SK-N-SH (cell line): ENCODE measurements around the gene BTAF1. TPM values are rescaled to one million over a fixed set of nuclear protein-coding genes. Genes with fewer than 3 reads are reported as not detected.

Source experiments
- CTCF ChIA-PET: fragments of 300-600, 350-600 bp; formaldehyde crosslinking; extraction: SDS; loops from one replicate; lab custom pipeline; 2021; lab: Yijun Ruan, JAX
- POLR2A ChIA-PET: fragments of 350-600 bp; sonication (Branson Sonifier 250); formaldehyde crosslinking; extraction: SDS; loops from one replicate; lab custom pipeline; 2020; ENCODE audit warnings: antibody characterized with exemption, inconsistent platforms; lab: Yijun Ruan, JAX
- DNase-seq: peaks from one replicate; pipeline ENCODE4 v3.0.0; 2012
- H2AFZ ChIP-seq: fragments of 200-600 bp; sonication (generic); 2 replicates; pipeline ENCODE4 v1.8.1; 2016; ENCODE audit warnings: antibody characterized with exemption, mild to moderate bottlenecking, low read depth
- H3F3A ChIP-seq: fragments of 200-600 bp; sonication (generic); replicated peaks from 2 replicates; pipeline ENCODE3; 2016; ENCODE audit warnings: antibody characterized with exemption, mild to moderate bottlenecking; ENCODE audit not compliant: insufficient read depth
- H3K27ac ChIP-seq, 2 experiments: fragments of 200-500 bp in 1 of 2; fragments of 200-600 bp in 1 of 2; sonication (Bioruptor generic) in 1 of 2; sonication (generic), shearing (Covaris generic) in 1 of 2; 2 replicates each; pipeline versions ENCODE4 v1.5.1 to v1.6.1; 2014 to 2016; ENCODE audit warnings: low read depth in 2 of 2, inconsistent platforms in 1 of 2, low read length in 1 of 2, mild to moderate bottlenecking in 1 of 2, mixed read lengths in 1 of 2
- H3K27me3 ChIP-seq: fragments of 200-600 bp; sonication (generic), shearing (Covaris generic); 2 replicates; pipeline ENCODE4 v1.6.1; 2016; ENCODE audit warnings: mixed run types; ENCODE audit not compliant: insufficient read depth
- H3K36me3 ChIP-seq, 2 experiments: fragments of 200-500 bp in 1 of 2; fragments of 200-600 bp in 1 of 2; sonication (Bioruptor generic) in 1 of 2; sonication (generic) in 1 of 2; replicated peaks in 1 of 2; 2 replicates each; pipeline versions ENCODE3 to v1.5.1; 2014 to 2016; ENCODE audit warnings: low read length in 1 of 2, mild to moderate bottlenecking in 1 of 2; ENCODE audit not compliant: insufficient read depth in 2 of 2, control insufficient read depth in 1 of 2
- H3K4me1 ChIP-seq, 2 experiments: fragments of 200-500 bp in 1 of 2; fragments of 200-600 bp in 1 of 2; sonication (Bioruptor generic) in 1 of 2; sonication (generic), shearing (Covaris generic) in 1 of 2; 2 replicates each; pipeline versions ENCODE4 v1.5.1 to v1.6.1; 2014 to 2016; ENCODE audit warnings: low read depth in 1 of 2, low read length in 1 of 2, mixed run types in 1 of 2; ENCODE audit not compliant: insufficient read depth in 2 of 2, control insufficient read depth in 1 of 2
- H3K4me2 ChIP-seq: fragments of 200-600 bp; sonication (generic), shearing (Covaris generic); 2 replicates; pipeline ENCODE4 v1.6.1; 2017; ENCODE audit warnings: mixed run types
- H3K4me3 ChIP-seq, 2 experiments: fragments of 200-500 bp in 1 of 2; fragments of 200-600 bp in 1 of 2; sonication (Bioruptor generic) in 1 of 2; sonication (generic), shearing (Covaris generic) in 1 of 2; 2 replicates each; pipeline versions ENCODE4 v1.5.1 to v1.8.1; 2014 to 2016; ENCODE audit warnings: low read depth in 2 of 2, inconsistent platforms in 1 of 2, low read length in 1 of 2, mild to moderate bottlenecking in 1 of 2, mixed read lengths in 1 of 2, moderate library complexity in 1 of 2
- H3K79me2 ChIP-seq: fragments of 200-600 bp; sonication (generic); 2 replicates; pipeline ENCODE4 v1.8.1; 2017; ENCODE audit warnings: mild to moderate bottlenecking; ENCODE audit not compliant: insufficient read depth
- H3K9ac ChIP-seq: fragments of 200-600 bp; sonication (generic); 2 replicates; pipeline ENCODE4 v1.6.1; 2017; ENCODE audit warnings: mixed run types
- H3K9me2 ChIP-seq: fragments of 200-600 bp; sonication (generic); 2 replicates; pipeline ENCODE4 v1.6.1; 2017; ENCODE audit warnings: mixed run types
- H3K9me3 ChIP-seq: fragments of 200-600 bp; sonication (generic); 2 replicates; pipeline ENCODE4 v1.6.1; 2017; ENCODE audit warnings: mixed run types, mild to moderate bottlenecking, moderate library complexity
- H4K20me1 ChIP-seq: fragments of 200-600 bp; sonication (generic); 2 replicates; pipeline ENCODE4 v1.6.1; 2017; ENCODE audit warnings: mild to moderate bottlenecking, mixed run types; ENCODE audit not compliant: insufficient read depth
- ELF1 ChIP-seq: IDR thresholded peaks from 2 replicates; pipeline ENCODE4 v1.4.0; 2012
- EP300 ChIP-seq, 2 experiments: IDR thresholded peaks; 2 replicates each; pipeline versions ENCODE4 v1.4.0 to v1.6.1; 2012; ENCODE audit warnings: borderline replicate concordance in 1 of 2, low read depth in 1 of 2, low read length in 1 of 2
- FOXJ3 ChIP-seq: sonication (generic); formaldehyde crosslinking; IDR thresholded peaks from 2 replicates; pipeline ENCODE4 v1.5.1; 2020; ENCODE audit warnings: mild to moderate bottlenecking, missing genetic modification reagents
- FOXM1 ChIP-seq: IDR thresholded peaks from 2 replicates; pipeline ENCODE4 v1.4.0; 2012; ENCODE audit warnings: low read depth, mild to moderate bottlenecking
- NFIC ChIP-seq: IDR thresholded peaks from 2 replicates; pipeline ENCODE4 v1.4.0; 2012; ENCODE audit warnings: borderline replicate concordance
- POLR2AphosphoS5 ChIP-seq: IDR thresholded peaks from 2 replicates; pipeline ENCODE4 v1.6.1; 2012; ENCODE audit warnings: low read depth, low read length
- RAD21 ChIP-seq: IDR thresholded peaks from 2 replicates; pipeline ENCODE4 v1.6.1; 2012; ENCODE audit warnings: mild to moderate bottlenecking, low read length
- SIN3A ChIP-seq: IDR thresholded peaks from 2 replicates; pipeline ENCODE4 v1.6.1; 2012; ENCODE audit warnings: low read depth, mild to moderate bottlenecking, low read length, moderate library complexity, borderline replicate concordance
- TCF12 ChIP-seq: IDR thresholded peaks from 2 replicates; pipeline ENCODE4 v1.4.0; 2012
- WGBS: methylation state at CpG from one replicate; pipeline ENCODE4 v1.1.6; 2017; ENCODE audit warnings: low lambda C conversion rate; 5-methylcytosine and 5-hydroxymethylcytosine counted together
- polyA plus RNA-seq, 3 experiments: library from polyadenylated mRNA; depleted of rRNA; stranded (reverse); fragments of >200 nt; gene quantifications; 2 replicates each; pipeline ENCODE4 v1.2.3, GENCODE V29; 2012
- TF ChIP-seq, protein P1 (sequence below): IDR thresholded peaks from 2 replicates; pipeline ENCODE4 v1.4.0; 2012; ENCODE audit warnings: low read depth
- TF ChIP-seq, protein P2 (sequence below): IDR thresholded peaks from 2 replicates; pipeline ENCODE4; 2012
- TF ChIP-seq, protein P3 (sequence below): fragments of 200-600 bp; sonication (generic); IDR thresholded peaks from 2 replicates; pipeline ENCODE4 v1.6.1; 2017; ENCODE audit warnings: antibody characterized with exemption, mild to moderate bottlenecking, moderate library complexity
- TF ChIP-seq, protein P4 (sequence below): IDR thresholded peaks from 2 replicates; pipeline ENCODE4 v1.4.0; 2012; ENCODE audit warnings: low read depth, borderline replicate concordance
- TF ChIP-seq, protein P5 (sequence below): fragments of 150-350 bp; IDR thresholded peaks from 2 replicates; pipeline ENCODE4 v1.6.1; 2016; ENCODE audit warnings: mild to moderate bottlenecking, low read depth, low read length
- TF ChIP-seq, protein P6 (sequence below): fragments of 150-350 bp; IDR thresholded peaks from 2 replicates; pipeline ENCODE4 v1.6.1; 2017; ENCODE audit warnings: antibody characterized with exemption, low read length, low read depth, borderline replicate concordance

The BTAF1 gene
- polyA plus RNA-seq, 1 of the 3 experiments (the other 2 are of a cell fraction), result 9.8 TPM

DNA sequence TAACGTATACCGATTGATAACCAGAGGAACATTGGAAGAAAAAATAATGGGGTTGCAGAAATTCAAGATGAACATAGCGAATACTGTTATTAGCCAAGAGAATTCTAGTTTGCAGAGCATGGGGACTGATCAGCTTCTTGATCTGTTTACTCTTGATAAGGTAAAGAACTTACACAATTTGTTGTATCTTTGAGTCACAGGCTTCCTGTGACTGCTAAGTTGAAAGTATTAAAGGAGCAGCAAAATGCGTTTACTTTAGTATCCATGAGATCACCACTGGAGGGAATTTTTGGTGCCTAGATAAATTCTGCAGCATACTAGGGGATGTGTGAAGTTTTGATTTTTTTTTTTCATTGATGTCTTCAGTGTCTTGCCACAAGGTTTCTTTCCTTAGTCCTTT is 103.6 kb downstream of the BTAF1 start:
- H4K20me1 ChIP-seq, result no peaks in the 10 kb centered on the region
- H3K9me2 ChIP-seq, result no peaks in the 10 kb centered on the region
- CTCF ChIA-PET, result interaction anchor here (0.6 to 1.0 kb wide), 2 partner anchors 120 to 408 kb away, joined by 3 read pairs; no protein-coding TSS in a partner anchor
- 95% methylated on average over 4 of the region's 4 CpGs for WGBS
- H3K9me3 ChIP-seq, result no peaks in the 10 kb centered on the region
- peaks cover 69 to 88% of the 10 kb centered on the region in 2 experiments for H3K36me3 ChIP-seq
- H3K9ac ChIP-seq, result no peak overlapping the region
- no peak overlapping the region for H3K27ac ChIP-seq
- no peaks in the 10 kb centered on the region for H3K27me3 ChIP-seq
- no peaks in the 10 kb centered on the region for H3K79me2 ChIP-seq
- H2AFZ ChIP-seq, result no peak overlapping the region
- H3K4me1 ChIP-seq, result peaks cover 0 to 4% of the 10 kb centered on the region in 2 experiments; a peak in 1 of 4 replicates
- DNase-seq, result no peak
- TF ChIP-seq, protein P1, sequence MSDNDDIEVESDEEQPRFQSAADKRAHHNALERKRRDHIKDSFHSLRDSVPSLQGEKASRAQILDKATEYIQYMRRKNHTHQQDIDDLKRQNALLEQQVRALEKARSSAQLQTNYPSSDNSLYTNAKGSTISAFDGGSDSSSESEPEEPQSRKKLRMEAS, result no peak
- TF ChIP-seq SIN3A, result no peak
- TF ChIP-seq TCF12, result no peak
- no peak for TF ChIP-seq ELF1
- TF ChIP-seq NFIC, result no peak
- TF ChIP-seq, protein P2, sequence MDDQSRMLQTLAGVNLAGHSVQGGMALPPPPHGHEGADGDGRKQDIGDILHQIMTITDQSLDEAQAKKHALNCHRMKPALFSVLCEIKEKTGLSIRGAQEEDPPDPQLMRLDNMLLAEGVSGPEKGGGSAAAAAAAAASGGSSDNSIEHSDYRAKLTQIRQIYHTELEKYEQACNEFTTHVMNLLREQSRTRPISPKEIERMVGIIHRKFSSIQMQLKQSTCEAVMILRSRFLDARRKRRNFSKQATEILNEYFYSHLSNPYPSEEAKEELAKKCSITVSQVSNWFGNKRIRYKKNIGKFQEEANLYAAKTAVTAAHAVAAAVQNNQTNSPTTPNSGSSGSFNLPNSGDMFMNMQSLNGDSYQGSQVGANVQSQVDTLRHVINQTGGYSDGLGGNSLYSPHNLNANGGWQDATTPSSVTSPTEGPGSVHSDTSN, result no peak
- no peak for TF ChIP-seq FOXM1
- TF ChIP-seq, protein P3, sequence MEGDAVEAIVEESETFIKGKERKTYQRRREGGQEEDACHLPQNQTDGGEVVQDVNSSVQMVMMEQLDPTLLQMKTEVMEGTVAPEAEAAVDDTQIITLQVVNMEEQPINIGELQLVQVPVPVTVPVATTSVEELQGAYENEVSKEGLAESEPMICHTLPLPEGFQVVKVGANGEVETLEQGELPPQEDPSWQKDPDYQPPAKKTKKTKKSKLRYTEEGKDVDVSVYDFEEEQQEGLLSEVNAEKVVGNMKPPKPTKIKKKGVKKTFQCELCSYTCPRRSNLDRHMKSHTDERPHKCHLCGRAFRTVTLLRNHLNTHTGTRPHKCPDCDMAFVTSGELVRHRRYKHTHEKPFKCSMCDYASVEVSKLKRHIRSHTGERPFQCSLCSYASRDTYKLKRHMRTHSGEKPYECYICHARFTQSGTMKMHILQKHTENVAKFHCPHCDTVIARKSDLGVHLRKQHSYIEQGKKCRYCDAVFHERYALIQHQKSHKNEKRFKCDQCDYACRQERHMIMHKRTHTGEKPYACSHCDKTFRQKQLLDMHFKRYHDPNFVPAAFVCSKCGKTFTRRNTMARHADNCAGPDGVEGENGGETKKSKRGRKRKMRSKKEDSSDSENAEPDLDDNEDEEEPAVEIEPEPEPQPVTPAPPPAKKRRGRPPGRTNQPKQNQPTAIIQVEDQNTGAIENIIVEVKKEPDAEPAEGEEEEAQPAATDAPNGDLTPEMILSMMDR, result no peak
- TF ChIP-seq, protein P4, sequence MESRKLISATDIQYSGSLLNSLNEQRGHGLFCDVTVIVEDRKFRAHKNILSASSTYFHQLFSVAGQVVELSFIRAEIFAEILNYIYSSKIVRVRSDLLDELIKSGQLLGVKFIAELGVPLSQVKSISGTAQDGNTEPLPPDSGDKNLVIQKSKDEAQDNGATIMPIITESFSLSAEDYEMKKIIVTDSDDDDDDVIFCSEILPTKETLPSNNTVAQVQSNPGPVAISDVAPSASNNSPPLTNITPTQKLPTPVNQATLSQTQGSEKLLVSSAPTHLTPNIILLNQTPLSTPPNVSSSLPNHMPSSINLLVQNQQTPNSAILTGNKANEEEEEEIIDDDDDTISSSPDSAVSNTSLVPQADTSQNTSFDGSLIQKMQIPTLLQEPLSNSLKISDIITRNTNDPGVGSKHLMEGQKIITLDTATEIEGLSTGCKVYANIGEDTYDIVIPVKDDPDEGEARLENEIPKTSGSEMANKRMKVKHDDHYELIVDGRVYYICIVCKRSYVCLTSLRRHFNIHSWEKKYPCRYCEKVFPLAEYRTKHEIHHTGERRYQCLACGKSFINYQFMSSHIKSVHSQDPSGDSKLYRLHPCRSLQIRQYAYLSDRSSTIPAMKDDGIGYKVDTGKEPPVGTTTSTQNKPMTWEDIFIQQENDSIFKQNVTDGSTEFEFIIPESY, result no peak
- TF ChIP-seq, protein P5, sequence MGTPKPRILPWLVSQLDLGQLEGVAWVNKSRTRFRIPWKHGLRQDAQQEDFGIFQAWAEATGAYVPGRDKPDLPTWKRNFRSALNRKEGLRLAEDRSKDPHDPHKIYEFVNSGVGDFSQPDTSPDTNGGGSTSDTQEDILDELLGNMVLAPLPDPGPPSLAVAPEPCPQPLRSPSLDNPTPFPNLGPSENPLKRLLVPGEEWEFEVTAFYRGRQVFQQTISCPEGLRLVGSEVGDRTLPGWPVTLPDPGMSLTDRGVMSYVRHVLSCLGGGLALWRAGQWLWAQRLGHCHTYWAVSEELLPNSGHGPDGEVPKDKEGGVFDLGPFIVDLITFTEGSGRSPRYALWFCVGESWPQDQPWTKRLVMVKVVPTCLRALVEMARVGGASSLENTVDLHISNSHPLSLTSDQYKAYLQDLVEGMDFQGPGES, result no peak
- TF ChIP-seq FOXJ3 (CRISPR knock-in tag), result no peak
- TF ChIP-seq, protein P6, sequence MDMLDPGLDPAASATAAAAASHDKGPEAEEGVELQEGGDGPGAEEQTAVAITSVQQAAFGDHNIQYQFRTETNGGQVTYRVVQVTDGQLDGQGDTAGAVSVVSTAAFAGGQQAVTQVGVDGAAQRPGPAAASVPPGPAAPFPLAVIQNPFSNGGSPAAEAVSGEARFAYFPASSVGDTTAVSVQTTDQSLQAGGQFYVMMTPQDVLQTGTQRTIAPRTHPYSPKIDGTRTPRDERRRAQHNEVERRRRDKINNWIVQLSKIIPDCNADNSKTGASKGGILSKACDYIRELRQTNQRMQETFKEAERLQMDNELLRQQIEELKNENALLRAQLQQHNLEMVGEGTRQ, result no peak
- no peak for TF ChIP-seq EP300 (IDR thresholded peaks at IDR 0.05; ENCODE audit: borderline replicate concordance in 1 of 2, low read depth in 1 of 2, low read length in 1 of 2)
- TF ChIP-seq RAD21, result no peak
- TF ChIP-seq POLR2AphosphoS5, result no peak
- TF ChIP-seq, all 33 proteins: peak for 0
- POLR2A ChIA-PET, result no interaction called here
- H3K4me2 ChIP-seq, result no peak overlapping the region
- peaks cover 10% of the 10 kb centered on the region for H3F3A ChIP-seq
- H3K4me3 ChIP-seq, result no peak overlapping the region
